Endothelial cell of hepatic sinusoid (primary cell): ENCODE measurements around the gene DUSP1.

Experiments used
- in situ Hi-C: cut with HindIII; loops from 2 replicates; pipeline ENCODE4 v1.10.0; 2017; ENCODE audit warnings: low sequenced_read_pairs

The DUSP1 gene

GRCh38 chr5:172765766-172766286 lies 5.2 kb downstream of the DUSP1 start:
- in situ Hi-C loops: no loop called here

- in situ Hi-C loops: no loop called here
These were observed 5.9 kb downstream of the DUSP1 start for GRCh38 chr5:172764861-172765765.

GRCh38 chr5:172763120-172763464 lies 7.9 kb downstream of the DUSP1 start:
- in situ Hi-C loops: no loop called here

- in situ Hi-C loops: no loop called here
These were observed 8.5 kb downstream of the DUSP1 start for GRCh38 chr5:172762214-172763119.

GRCh38 chr5:172760959-172761358 lies 10.0 kb downstream of the DUSP1 start:
- in situ Hi-C loops: no loop called here

- in situ Hi-C loops: no loop called here
These were observed 10.9 kb downstream of the DUSP1 start for GRCh38 chr5:172760136-172760535.

GRCh38 chr5:172758834-172759149 lies 12.2 kb downstream of the DUSP1 start:
- in situ Hi-C loops: loop anchor here (5.0 kb wide), 1 partner anchor 36 kb away; no protein-coding TSS in a partner anchor

GRCh38 chr5:172758077-172758833 lies 12.7 kb downstream of the DUSP1 start:
- in situ Hi-C loops: loop anchor here (5.0 kb wide), 1 partner anchor 36 kb away; no protein-coding TSS in a partner anchor

- in situ Hi-C loops: loop anchor here (5.0 kb wide), 1 partner anchor 35 kb away; no protein-coding TSS in a partner anchor
These were observed 13.5 kb downstream of the DUSP1 start for GRCh38 chr5:172757394-172758010.

GRCh38 chr5:172756764-172757393 lies 14.1 kb downstream of the DUSP1 start:
- in situ Hi-C loops: loop anchor here (5.0 kb wide), 1 partner anchor 35 kb away; no protein-coding TSS in a partner anchor

- in situ Hi-C loops: loop anchor here (5.0 kb wide), 1 partner anchor 32 kb away; no protein-coding TSS in a partner anchor
These were observed 16.2 kb downstream of the DUSP1 start for GRCh38 chr5:172754596-172755356.

- in situ Hi-C loops: no loop called here
These were observed 17.9 kb downstream of the DUSP1 start for GRCh38 chr5:172753101-172753500.

GRCh38 chr5:172751761-172752510 lies 19.1 kb downstream of the DUSP1 start:
- in situ Hi-C loops: no loop called here

- in situ Hi-C loops: no loop called here
These were observed 20.9 kb downstream of the DUSP1 start for GRCh38 chr5:172749881-172750633.

- in situ Hi-C loops: no loop called here
These were observed 21.9 kb downstream of the DUSP1 start for GRCh38 chr5:172749076-172749475.

- in situ Hi-C loops: no loop called here
These were observed 22.6 kb downstream of the DUSP1 start for GRCh38 chr5:172748341-172748843.

GRCh38 chr5:172747471-172747870 lies 23.5 kb downstream of the DUSP1 start:
- in situ Hi-C loops: no loop called here
